NT2/D1 (cell line): Measurements from ENCODE around the gene OR13J1.

Source experiments
- SUZ12 ChIP-seq: IDR thresholded peaks from 2 replicates; pipeline ENCODE4 v1.6.1; 2011; ENCODE audit not compliant: insufficient read length, insufficient read depth; ENCODE audit errors: extremely low read depth
- YY1 ChIP-seq: IDR thresholded peaks from 2 replicates; pipeline ENCODE4 v1.6.1; 2011; ENCODE audit not compliant: insufficient read length, insufficient read depth
- ZNF274 ChIP-seq: IDR thresholded peaks from 2 replicates; pipeline ENCODE4 v1.6.1; 2011; ENCODE audit warnings: mild to moderate bottlenecking, low read depth, low read length

DNA sequence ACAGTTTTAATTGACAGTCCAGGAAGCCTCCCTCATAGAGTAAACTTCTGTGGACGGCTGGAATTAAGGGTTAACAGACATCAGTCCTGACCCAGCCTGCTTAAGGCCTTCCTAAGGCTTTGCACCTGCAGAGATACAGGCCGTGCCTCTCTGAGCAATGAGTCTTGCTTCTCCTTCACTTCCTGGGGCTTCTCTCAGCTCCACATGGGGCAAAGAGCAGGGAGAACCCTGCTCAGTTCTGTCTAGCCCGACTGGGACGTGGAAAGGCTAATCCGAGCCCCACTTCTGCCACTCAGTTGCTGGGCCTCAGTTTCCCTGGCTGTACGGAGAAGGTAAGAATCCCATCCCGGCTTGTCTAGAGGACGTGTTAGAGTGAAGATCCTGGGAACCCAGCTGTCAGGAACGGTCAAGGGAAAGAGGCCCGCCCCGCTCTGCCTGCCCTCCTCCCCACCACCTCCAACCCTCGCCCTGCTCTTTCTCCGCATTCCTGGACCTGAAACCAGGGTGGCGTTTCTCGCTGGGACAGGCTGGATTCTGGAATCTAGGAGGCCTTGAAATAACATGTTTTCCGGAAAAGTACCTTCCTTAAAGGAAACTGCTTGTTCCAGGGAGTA is 45.6 kb upstream of the OR13J1 start:
- TF ChIP-seq YY1 (no peak), ZNF274 (no peak), SUZ12 (no peak)
